Activated CD4-positive, alpha-beta T cell treated with anti-CD3 and anti-CD28 coated beads, Interleukin-2, amount 50 U/mL, for 48 hours (primary cell): Measurements from ENCODE around the gene GP1BB.
"Not testable (repeated sequence)": the region's sequence is repeated elsewhere in the genome, so short reads cannot be mapped to it uniquely, and the experiment has no call there.

Source experiments
- DNase-seq, 2 experiments: peaks; one replicate each; pipeline ENCODE4 v3.0.0-alpha.2; 2020

Gene GP1BB

GRCh38 chr22:19714312-19715187, 8.8 kb upstream of the GP1BB start, which contains the start of gene SEPTIN5:
Gene SEPTIN5, plus strand, starts transcription at chr22:19714503. Its CDS starts 86 bp downstream, at chr22:19714589.
- DNase-seq = no peak

GRCh38 chr22:19715188-19715930, 8.0 kb upstream of the GP1BB start:
- DNase-seq = no peak

- no peak for DNase-seq
Observed at GRCh38 chr22:19716041-19716828, 7.1 kb upstream of the GP1BB start.

- no peak for DNase-seq
Observed at GRCh38 chr22:19716829-19717105, 6.6 kb upstream of the GP1BB start.

- DNase-seq = no peak
Observed at GRCh38 chr22:19717181-19717580, 6.2 kb upstream of the GP1BB start.

GRCh38 chr22:19717691-19718455, 5.5 kb upstream of the GP1BB start:
- peak; percentile 79 to 82 for DNase-seq

- no peak for DNase-seq
Observed at GRCh38 chr22:19718456-19719049, 4.8 kb upstream of the GP1BB start.

- DNase-seq = no peak
Observed at GRCh38 chr22:19719050-19719482, 4.3 kb upstream of the GP1BB start.

- DNase-seq = no peak
Observed at GRCh38 chr22:19719488-19720021, 3.8 kb upstream of the GP1BB start.

- DNase-seq = no peak
Observed at GRCh38 chr22:19720150-19720827, 3.0 kb upstream of the GP1BB start.

GRCh38 chr22:19720999-19721329, 2.4 kb upstream of the GP1BB start:
- DNase-seq = no peak

GRCh38 chr22:19721330-19722177, 1.8 kb upstream of the GP1BB start:
- no peak for DNase-seq

GRCh38 chr22:19722178-19722981, 959 bp upstream of the GP1BB start:
- no peak for DNase-seq

- DNase-seq = no peak
Observed at GRCh38 chr22:19722982-19723231, 432 bp upstream of the GP1BB start.

- peak; percentile 39 to 52 for DNase-seq
Observed at GRCh38 chr22:19723983-19724827, 866 bp downstream of the GP1BB start.

GRCh38 chr22:19724927-19725661, 1.8 kb downstream of the GP1BB start:
- no peak for DNase-seq

- DNase-seq = not testable (repeated sequence)
Observed at GRCh38 chr22:19726064-19726788, 2.9 kb downstream of the GP1BB start.
